HepG2 (cell line): ENCODE measurements around the gene STC2. TPM values are rescaled to one million over a fixed set of nuclear protein-coding genes. Genes with fewer than 3 reads are reported as not detected.
A peak's percentile ranks its signal among the peaks of the same experiment; 100 is the strongest.

Experiments used
- FOSL2 ChIP-seq: sonication (generic); formaldehyde crosslinking; IDR thresholded peaks from 2 replicates; pipeline ENCODE4 v1.4.0; 2020; ENCODE audit warnings: missing genetic modification reagents
- FOXA1 ChIP-seq, 2 experiments: fragments of 450-650 bp in 1 of 2; sonication (generic) in 1 of 2; formaldehyde crosslinking in 1 of 2; IDR thresholded peaks; 2 replicates each; pipeline versions ENCODE4 v1.4.0 to v1.6.1; 2016 to 2020; ENCODE audit warnings: missing genetic modification reagents in 1 of 2
- GFI1 ChIP-seq: sonication (generic); formaldehyde crosslinking; IDR thresholded peaks from 2 replicates; pipeline ENCODE4 v1.5.0; 2020; ENCODE audit warnings: missing genetic modification reagents, mild to moderate bottlenecking, borderline replicate concordance
- POLR2G ChIP-seq: fragments of 200-400 bp; formaldehyde crosslinking; IDR thresholded peaks from 2 replicates; pipeline ENCODE4 v1.6.1; 2018; ENCODE audit warnings: mild to moderate bottlenecking, low read depth, low read length, moderate library complexity
- RCOR2 ChIP-seq: IDR thresholded peaks from 2 replicates; pipeline ENCODE4 v1.6.1; 2016; ENCODE audit warnings: missing biosample characterization, missing genetic modification reagents
- SAP130 ChIP-seq: IDR thresholded peaks from 2 replicates; pipeline ENCODE4 v1.6.1; 2016; ENCODE audit warnings: low read depth
- SP140L ChIP-seq: sonication (generic); formaldehyde crosslinking; IDR thresholded peaks from 2 replicates; pipeline ENCODE4 v1.4.0; 2020; ENCODE audit warnings: missing genetic modification reagents, borderline replicate concordance
- ZNF558 ChIP-seq: sonication (generic); formaldehyde crosslinking; IDR thresholded peaks from 2 replicates; pipeline ENCODE4 v1.9.0; 2022; ENCODE audit warnings: mild to moderate bottlenecking, missing genetic modification reagents, borderline replicate concordance
- ZNF83 ChIP-seq: sonication (generic); formaldehyde crosslinking; IDR thresholded peaks from 2 replicates; pipeline ENCODE4 v1.4.0; 2020; ENCODE audit warnings: missing genetic modification reagents, mild to moderate bottlenecking, borderline replicate concordance
- polyA plus RNA-seq, 8 experiments: library from polyadenylated mRNA; depleted of rRNA in 3 of 8; stranded (reverse) in 7 of 8; unstranded in 1 of 8; fragments of >200 nt; fragmentation: Illumina TruSeq in 4 of 8; extraction: Trizol in 4 of 8; gene quantifications; 2 replicates each; pipeline versions ENCODE4 v1.2.1 to v1.2.3, GENCODE V29; 2011 to 2016; ENCODE audit warnings: low read depth in 4 of 8, missing spikeins in 1 of 8, mixed read lengths in 1 of 8; ENCODE audit not compliant: insufficient read depth in 1 of 8
- total RNA-seq, 5 experiments: library from RNA; depleted of rRNA; stranded (reverse); fragments of >200 nt; fragmentation: Illumina TruSeq; extraction: Trizol; gene quantifications; 2 replicates each; pipeline ENCODE4 v1.2.3, GENCODE V29; 2016; ENCODE audit warnings: low read depth in 1 of 5
- TF ChIP-seq, protein P1 (sequence below), 2 experiments: fragments of 450-650 bp in 1 of 2; sonication (generic) in 1 of 2; formaldehyde crosslinking in 1 of 2; IDR thresholded peaks; 2 replicates each; pipeline versions ENCODE4 v1.6.1 to v1.8.0; 2016 to 2022; ENCODE audit warnings: antibody characterized with exemption in 1 of 2, mild to moderate bottlenecking in 1 of 2, missing genetic modification reagents in 1 of 2
- TF ChIP-seq, protein P2 (sequence below): sonication (generic); formaldehyde crosslinking; IDR thresholded peaks from 2 replicates; pipeline ENCODE4 v1.4.0; 2020; ENCODE audit warnings: missing genetic modification reagents
- TF ChIP-seq, protein P3 (sequence below): sonication (generic); formaldehyde crosslinking; IDR thresholded peaks from 2 replicates; pipeline ENCODE4 v1.4.0; 2020; ENCODE audit warnings: missing genetic modification reagents, low read depth, mild to moderate bottlenecking, borderline replicate concordance
- TF ChIP-seq, protein P4 (sequence below): sonication (generic); formaldehyde crosslinking; IDR thresholded peaks from 2 replicates; pipeline ENCODE4 v1.5.1; 2020; ENCODE audit warnings: mild to moderate bottlenecking, moderate library complexity, missing genetic modification reagents

Gene STC2
- total and polyA plus RNA-seq, 2 of the 13 experiments (the other 11 are each of a cell fraction or from before 2014, with no cell fraction given) = 27.1 to 69.2 TPM

DNA sequence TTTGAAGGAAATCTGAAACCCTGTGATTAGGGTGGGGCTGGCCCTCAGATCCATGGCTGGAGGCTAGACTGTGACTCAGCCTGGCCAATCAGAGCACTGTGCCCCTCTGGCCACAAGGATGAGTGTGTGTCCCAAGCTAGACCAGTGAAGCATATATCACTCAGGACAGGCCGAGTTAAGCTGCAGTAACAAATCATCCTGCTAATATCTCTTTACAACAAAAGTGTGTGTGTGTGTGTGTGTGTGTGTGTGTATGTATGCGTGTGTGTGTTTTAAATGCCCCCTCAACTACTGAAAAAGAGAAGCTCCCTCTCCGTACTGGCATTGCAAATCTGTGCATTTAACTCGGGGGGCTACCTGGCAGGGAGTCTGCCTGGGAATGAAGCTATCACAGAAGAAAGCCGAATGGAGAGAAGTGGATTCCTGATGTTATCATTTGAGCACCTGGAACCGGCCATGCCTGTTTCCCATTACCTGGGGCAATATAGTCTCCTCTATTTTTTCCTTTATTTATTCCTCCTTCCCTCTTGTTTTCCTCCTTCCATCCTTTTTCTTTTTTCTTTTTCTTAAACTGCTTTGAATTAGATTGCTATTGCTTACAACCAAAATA is 25.6 kb downstream of the STC2 start (continued):
- TF ChIP-seq FOXA1 (IDR thresholded peaks at IDR 0.05) = no peak
- TF ChIP-seq FOXA1 (CRISPR knock-in tag; IDR thresholded peaks at IDR 0.05) = no peak
- no peak for TF ChIP-seq ZNF83 (CRISPR knock-in tag)
- TF ChIP-seq, protein P1, sequence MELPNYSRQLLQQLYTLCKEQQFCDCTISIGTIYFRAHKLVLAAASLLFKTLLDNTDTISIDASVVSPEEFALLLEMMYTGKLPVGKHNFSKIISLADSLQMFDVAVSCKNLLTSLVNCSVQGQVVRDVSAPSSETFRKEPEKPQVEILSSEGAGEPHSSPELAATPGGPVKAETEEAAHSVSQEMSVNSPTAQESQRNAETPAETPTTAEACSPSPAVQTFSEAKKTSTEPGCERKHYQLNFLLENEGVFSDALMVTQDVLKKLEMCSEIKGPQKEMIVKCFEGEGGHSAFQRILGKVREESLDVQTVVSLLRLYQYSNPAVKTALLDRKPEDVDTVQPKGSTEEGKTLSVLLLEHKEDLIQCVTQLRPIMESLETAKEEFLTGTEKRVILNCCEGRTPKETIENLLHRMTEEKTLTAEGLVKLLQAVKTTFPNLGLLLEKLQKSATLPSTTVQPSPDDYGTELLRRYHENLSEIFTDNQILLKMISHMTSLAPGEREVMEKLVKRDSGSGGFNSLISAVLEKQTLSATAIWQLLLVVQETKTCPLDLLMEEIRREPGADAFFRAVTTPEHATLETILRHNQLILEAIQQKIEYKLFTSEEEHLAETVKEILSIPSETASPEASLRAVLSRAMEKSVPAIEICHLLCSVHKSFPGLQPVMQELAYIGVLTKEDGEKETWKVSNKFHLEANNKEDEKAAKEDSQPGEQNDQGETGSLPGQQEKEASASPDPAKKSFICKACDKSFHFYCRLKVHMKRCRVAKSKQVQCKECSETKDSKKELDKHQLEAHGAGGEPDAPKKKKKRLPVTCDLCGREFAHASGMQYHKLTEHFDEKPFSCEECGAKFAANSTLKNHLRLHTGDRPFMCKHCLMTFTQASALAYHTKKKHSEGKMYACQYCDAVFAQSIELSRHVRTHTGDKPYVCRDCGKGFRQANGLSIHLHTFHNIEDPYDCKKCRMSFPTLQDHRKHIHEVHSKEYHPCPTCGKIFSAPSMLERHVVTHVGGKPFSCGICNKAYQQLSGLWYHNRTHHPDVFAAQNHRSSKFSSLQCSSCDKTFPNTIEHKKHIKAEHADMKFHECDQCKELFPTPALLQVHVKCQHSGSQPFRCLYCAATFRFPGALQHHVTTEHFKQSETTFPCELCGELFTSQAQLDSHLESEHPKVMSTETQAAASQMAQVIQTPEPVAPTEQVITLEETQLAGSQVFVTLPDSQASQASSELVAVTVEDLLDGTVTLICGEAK (IDR thresholded peaks at IDR 0.05) = no peak
- TF ChIP-seq, protein P1 (CRISPR knock-in tag; IDR thresholded peaks at IDR 0.05) = no peak
- no peak for TF ChIP-seq RCOR2 (CRISPR knock-in tag)
- TF ChIP-seq GFI1 = 0 out of 2 replicates have a peak, but pooled peaks have one; percentile 31
- TF ChIP-seq POLR2G = no peak
- TF ChIP-seq FOSL2 (CRISPR knock-in tag) = peak; percentile 57
- TF ChIP-seq, protein P2, sequence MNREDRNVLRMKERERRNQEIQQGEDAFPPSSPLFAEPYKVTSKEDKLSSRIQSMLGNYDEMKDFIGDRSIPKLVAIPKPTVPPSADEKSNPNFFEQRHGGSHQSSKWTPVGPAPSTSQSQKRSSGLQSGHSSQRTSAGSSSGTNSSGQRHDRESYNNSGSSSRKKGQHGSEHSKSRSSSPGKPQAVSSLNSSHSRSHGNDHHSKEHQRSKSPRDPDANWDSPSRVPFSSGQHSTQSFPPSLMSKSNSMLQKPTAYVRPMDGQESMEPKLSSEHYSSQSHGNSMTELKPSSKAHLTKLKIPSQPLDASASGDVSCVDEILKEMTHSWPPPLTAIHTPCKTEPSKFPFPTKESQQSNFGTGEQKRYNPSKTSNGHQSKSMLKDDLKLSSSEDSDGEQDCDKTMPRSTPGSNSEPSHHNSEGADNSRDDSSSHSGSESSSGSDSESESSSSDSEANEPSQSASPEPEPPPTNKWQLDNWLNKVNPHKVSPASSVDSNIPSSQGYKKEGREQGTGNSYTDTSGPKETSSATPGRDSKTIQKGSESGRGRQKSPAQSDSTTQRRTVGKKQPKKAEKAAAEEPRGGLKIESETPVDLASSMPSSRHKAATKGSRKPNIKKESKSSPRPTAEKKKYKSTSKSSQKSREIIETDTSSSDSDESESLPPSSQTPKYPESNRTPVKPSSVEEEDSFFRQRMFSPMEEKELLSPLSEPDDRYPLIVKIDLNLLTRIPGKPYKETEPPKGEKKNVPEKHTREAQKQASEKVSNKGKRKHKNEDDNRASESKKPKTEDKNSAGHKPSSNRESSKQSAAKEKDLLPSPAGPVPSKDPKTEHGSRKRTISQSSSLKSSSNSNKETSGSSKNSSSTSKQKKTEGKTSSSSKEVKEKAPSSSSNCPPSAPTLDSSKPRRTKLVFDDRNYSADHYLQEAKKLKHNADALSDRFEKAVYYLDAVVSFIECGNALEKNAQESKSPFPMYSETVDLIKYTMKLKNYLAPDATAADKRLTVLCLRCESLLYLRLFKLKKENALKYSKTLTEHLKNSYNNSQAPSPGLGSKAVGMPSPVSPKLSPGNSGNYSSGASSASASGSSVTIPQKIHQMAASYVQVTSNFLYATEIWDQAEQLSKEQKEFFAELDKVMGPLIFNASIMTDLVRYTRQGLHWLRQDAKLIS (CRISPR knock-in tag) = no peak
- TF ChIP-seq, protein P3, sequence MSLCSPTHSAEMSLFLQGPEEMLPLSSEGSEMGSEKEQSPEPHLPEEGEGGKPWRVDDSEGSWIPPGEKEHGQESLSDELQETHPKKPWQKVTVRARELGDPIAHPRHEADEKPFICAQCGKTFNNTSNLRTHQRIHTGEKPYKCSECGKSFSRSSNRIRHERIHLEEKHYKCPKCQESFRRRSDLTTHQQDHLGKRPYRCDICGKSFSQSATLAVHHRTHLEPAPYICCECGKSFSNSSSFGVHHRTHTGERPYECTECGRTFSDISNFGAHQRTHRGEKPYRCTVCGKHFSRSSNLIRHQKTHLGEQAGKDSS = peak; percentile 95; the same call in 1 of the 2 replicates
- TF ChIP-seq ZNF558 (CRISPR knock-in tag) = no peak
- no peak for TF ChIP-seq SP140L
- TF ChIP-seq, protein P4, sequence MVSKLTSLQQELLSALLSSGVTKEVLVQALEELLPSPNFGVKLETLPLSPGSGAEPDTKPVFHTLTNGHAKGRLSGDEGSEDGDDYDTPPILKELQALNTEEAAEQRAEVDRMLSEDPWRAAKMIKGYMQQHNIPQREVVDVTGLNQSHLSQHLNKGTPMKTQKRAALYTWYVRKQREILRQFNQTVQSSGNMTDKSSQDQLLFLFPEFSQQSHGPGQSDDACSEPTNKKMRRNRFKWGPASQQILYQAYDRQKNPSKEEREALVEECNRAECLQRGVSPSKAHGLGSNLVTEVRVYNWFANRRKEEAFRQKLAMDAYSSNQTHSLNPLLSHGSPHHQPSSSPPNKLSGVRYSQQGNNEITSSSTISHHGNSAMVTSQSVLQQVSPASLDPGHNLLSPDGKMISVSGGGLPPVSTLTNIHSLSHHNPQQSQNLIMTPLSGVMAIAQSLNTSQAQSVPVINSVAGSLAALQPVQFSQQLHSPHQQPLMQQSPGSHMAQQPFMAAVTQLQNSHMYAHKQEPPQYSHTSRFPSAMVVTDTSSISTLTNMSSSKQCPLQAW (CRISPR knock-in tag) = no peak
- peak; percentile 32; the same call in 1 of the 2 replicates for TF ChIP-seq SAP130
